Smooth muscle cell (in vitro differentiated cells): ENCODE data around the gene FCER1A. TPM values are rescaled to one million over a fixed set of nuclear protein-coding genes. Genes with fewer than 3 reads are reported as not detected.

Experiments
- DNase-seq: peaks from one replicate; lab custom pipeline; 2025; ENCODE audit not compliant: unreplicated experiment; lab: John Stamatoyannopoulos, UW
- H2AFZ ChIP-seq: fragments of 200-600 bp; sonication (generic); 2 replicates; pipeline ENCODE4 v1.6.0; 2016; ENCODE audit warnings: antibody characterized with exemption, low read depth, mild to moderate bottlenecking
- H3F3A ChIP-seq: fragments of 200-600 bp; sonication (generic); 2 replicates; pipeline ENCODE4 v1.6.0; 2017; ENCODE audit warnings: antibody characterized with exemption, low read depth
- H3K27ac ChIP-seq: fragments of 200-600 bp; sonication (generic); 2 replicates; pipeline ENCODE4 v1.5.1; 2016; ENCODE audit warnings: low read depth, mild to moderate bottlenecking
- H3K27me3 ChIP-seq: fragments of 200-600 bp; sonication (generic); 2 replicates; pipeline ENCODE4 v1.6.1; 2016; ENCODE audit warnings: low read depth, mild to moderate bottlenecking
- H3K36me3 ChIP-seq: fragments of 200-600 bp; sonication (generic); 2 replicates; pipeline ENCODE4 v1.5.1; 2016; ENCODE audit warnings: low read depth
- H3K4me1 ChIP-seq: fragments of 200-600 bp; sonication (generic); 2 replicates; pipeline ENCODE4 v1.5.1; 2016; ENCODE audit warnings: low read depth
- H3K4me2 ChIP-seq: fragments of 200-600 bp; sonication (generic); 2 replicates; pipeline ENCODE4 v1.6.0; 2016; ENCODE audit warnings: mild to moderate bottlenecking
- H3K4me3 ChIP-seq: fragments of 200-600 bp; sonication (generic); 2 replicates; pipeline ENCODE4 v1.5.1; 2016; ENCODE audit warnings: mild to moderate bottlenecking
- H3K79me2 ChIP-seq: fragments of 200-600 bp; sonication (generic); 2 replicates; pipeline ENCODE4 v1.6.0; 2016; ENCODE audit warnings: low read depth, mild to moderate bottlenecking
- H3K9ac ChIP-seq: fragments of 200-600 bp; sonication (generic); 2 replicates; pipeline ENCODE4 v1.6.0; 2016; ENCODE audit warnings: low read depth
- H3K9me3 ChIP-seq: fragments of 200-600 bp; sonication (generic); replicated peaks from 2 replicates; pipeline ENCODE4 v1.5.1; 2016; ENCODE audit warnings: low read depth
- H4K20me1 ChIP-seq: fragments of 200-600 bp; sonication (generic); 2 replicates; pipeline ENCODE4 v1.6.0; 2016; ENCODE audit warnings: low read depth
- WGBS: methylation state at CpG from one replicate; pipeline ENCODE4 v1.1.7; 2016; ENCODE audit warnings: low lambda C conversion rate; 5-methylcytosine and 5-hydroxymethylcytosine counted together
- polyA plus RNA-seq: library from polyadenylated mRNA; unstranded; fragments of >200 nt; fragmentation: Nextera tagmentation; extraction: Ambion mirVana; gene quantifications from 2 replicates; pipeline ENCODE4 v1.2.1, GENCODE V29; 2016
- total RNA-seq: library from RNA; depleted of rRNA; stranded (reverse); fragments of >200 nt; gene quantifications from 2 replicates; pipeline ENCODE4 v1.2.3, GENCODE V29; 2014
- TF ChIP-seq, protein P1 (sequence below): fragments of 200-600 bp; sonication (generic); IDR thresholded peaks from 2 replicates; pipeline ENCODE4 v1.5.1; 2017; ENCODE audit warnings: borderline replicate concordance, mild to moderate bottlenecking, antibody characterized with exemption; ENCODE audit not compliant: insufficient read depth, poor library complexity, severe bottlenecking

The FCER1A gene
- total and polyA plus RNA-seq, 2 experiments from 2014 or later, result not detected

DNA sequence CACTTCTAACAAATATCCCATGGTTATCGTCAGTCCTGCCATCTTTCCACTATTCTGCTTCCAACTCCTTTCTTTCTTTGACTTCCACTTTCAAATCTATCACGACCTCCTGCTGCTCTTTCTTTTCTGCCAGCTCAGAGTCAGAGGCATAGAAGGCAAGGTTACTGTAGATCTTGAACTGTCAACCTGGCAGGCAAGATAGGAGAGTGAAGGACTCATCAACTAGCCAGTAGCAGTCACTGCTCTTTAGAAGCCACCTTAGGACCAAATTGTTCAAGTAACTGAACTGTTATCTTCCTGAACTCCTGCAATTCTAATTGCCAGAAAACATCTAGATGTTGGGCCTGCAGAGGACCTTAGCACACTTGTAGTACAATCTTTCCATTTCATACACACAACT is 13.1 kb upstream of the FCER1A start:
- no peak overlapping the region for H3K9ac ChIP-seq
- TF ChIP-seq, protein P1, sequence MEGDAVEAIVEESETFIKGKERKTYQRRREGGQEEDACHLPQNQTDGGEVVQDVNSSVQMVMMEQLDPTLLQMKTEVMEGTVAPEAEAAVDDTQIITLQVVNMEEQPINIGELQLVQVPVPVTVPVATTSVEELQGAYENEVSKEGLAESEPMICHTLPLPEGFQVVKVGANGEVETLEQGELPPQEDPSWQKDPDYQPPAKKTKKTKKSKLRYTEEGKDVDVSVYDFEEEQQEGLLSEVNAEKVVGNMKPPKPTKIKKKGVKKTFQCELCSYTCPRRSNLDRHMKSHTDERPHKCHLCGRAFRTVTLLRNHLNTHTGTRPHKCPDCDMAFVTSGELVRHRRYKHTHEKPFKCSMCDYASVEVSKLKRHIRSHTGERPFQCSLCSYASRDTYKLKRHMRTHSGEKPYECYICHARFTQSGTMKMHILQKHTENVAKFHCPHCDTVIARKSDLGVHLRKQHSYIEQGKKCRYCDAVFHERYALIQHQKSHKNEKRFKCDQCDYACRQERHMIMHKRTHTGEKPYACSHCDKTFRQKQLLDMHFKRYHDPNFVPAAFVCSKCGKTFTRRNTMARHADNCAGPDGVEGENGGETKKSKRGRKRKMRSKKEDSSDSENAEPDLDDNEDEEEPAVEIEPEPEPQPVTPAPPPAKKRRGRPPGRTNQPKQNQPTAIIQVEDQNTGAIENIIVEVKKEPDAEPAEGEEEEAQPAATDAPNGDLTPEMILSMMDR, result no peak

DNA sequence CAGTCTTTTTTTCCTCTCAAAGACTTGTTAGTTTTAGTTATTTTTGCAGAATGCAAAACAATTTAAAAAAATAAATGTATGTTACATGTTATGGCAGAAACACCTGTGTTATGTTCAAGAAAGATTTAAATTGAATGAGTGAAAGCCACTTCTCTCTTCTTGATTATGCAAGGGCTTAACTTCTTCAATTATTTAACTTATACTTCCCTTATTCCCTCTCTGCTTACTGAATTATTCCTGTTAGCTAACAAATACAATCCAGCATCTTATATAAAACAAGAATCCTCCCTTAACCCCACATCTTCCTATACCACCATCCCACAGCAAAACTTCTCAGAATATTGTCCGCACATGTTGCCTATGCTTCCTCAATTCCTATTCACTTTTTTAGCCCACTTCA is 10.7 kb upstream of the FCER1A start:
- no peaks in the 10 kb centered on the region for H4K20me1 ChIP-seq
- WGBS, result 90% methylated on average over 1 of the region's 1 CpG
- H3K4me3 ChIP-seq, result no peak overlapping the region
- H3K36me3 ChIP-seq, result no peaks in the 10 kb centered on the region
- no peaks in the 10 kb centered on the region for H3F3A ChIP-seq
- DNase-seq, result no peak
- no peak overlapping the region for H3K27ac ChIP-seq
- no peaks in the 10 kb centered on the region for H3K79me2 ChIP-seq
- H3K4me2 ChIP-seq, result no peak overlapping the region
- TF ChIP-seq, protein P1, result no peak
- peaks cover 4% of the 10 kb centered on the region for H3K9me3 ChIP-seq
- H3K4me1 ChIP-seq, result no peaks in the 10 kb centered on the region
- no peak overlapping the region for H2AFZ ChIP-seq
- no peak overlapping the region for H3K9ac ChIP-seq
- H3K27me3 ChIP-seq, result no peaks in the 10 kb centered on the region

More for the DNA sequence above, 13.1 kb upstream of the FCER1A start:
- WGBS, result 41% methylated on average over 2 of the region's 2 CpGs
- H3K4me3 ChIP-seq, result no peak overlapping the region
- H3K27me3 ChIP-seq, result no peaks in the 10 kb centered on the region
- no peaks in the 10 kb centered on the region for H3K79me2 ChIP-seq
- peaks cover 4% of the 10 kb centered on the region for H3K9me3 ChIP-seq
- H3K36me3 ChIP-seq, result no peaks in the 10 kb centered on the region
- no peak for DNase-seq
- H2AFZ ChIP-seq, result no peak overlapping the region
- H3F3A ChIP-seq, result no peaks in the 10 kb centered on the region
- no peaks in the 10 kb centered on the region for H3K4me1 ChIP-seq
- H3K4me2 ChIP-seq, result no peak overlapping the region
- H3K27ac ChIP-seq, result no peak overlapping the region
- H4K20me1 ChIP-seq, result no peaks in the 10 kb centered on the region

DNA sequence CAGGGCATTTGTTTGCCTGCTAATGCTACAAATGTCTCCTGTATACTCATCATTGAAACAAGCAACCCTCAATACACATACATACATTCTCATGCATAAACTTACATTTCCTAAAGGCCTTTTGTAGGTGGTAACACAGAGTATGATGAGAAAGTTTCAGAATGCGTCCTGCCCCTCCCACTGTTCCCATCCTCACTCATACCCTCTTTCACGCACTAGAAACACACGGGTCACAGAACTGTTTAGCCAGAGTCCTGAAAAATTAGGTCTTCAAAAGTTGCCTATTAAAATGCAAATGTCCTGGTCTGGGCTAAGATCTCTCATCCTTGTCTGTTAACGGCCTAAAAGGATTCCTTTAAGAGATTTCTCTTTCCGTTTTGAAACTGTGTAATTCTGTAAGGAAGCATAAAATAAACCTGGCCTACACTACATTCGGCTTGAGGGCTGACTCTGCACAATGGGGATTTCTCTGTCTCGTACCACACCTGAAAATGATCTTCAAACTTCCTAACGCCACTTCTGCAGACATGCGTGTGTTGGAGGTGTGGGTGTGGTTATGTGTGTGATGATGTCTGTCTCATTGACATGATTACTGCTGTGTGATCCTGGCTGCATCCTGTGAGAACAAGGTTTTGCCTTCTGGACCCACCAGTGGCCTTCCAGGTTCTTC is 5.3 kb upstream of the FCER1A start:
- 70% methylated on average over 9 of the region's 9 CpGs for WGBS
- no peak overlapping the region for H3K9ac ChIP-seq
- H3K4me3 ChIP-seq, result no peak overlapping the region
- no peaks in the 10 kb centered on the region for H3K9me3 ChIP-seq
- H3F3A ChIP-seq, result no peaks in the 10 kb centered on the region
- H3K27me3 ChIP-seq, result no peaks in the 10 kb centered on the region
- no peaks in the 10 kb centered on the region for H3K79me2 ChIP-seq
- H3K4me2 ChIP-seq, result no peak overlapping the region
- DNase-seq, result no peak
- H3K27ac ChIP-seq, result no peak overlapping the region
- no peaks in the 10 kb centered on the region for H3K4me1 ChIP-seq
- H3K36me3 ChIP-seq, result no peaks in the 10 kb centered on the region
- TF ChIP-seq, protein P1, result no peak
- H2AFZ ChIP-seq, result no peak overlapping the region
- no peaks in the 10 kb centered on the region for H4K20me1 ChIP-seq

DNA sequence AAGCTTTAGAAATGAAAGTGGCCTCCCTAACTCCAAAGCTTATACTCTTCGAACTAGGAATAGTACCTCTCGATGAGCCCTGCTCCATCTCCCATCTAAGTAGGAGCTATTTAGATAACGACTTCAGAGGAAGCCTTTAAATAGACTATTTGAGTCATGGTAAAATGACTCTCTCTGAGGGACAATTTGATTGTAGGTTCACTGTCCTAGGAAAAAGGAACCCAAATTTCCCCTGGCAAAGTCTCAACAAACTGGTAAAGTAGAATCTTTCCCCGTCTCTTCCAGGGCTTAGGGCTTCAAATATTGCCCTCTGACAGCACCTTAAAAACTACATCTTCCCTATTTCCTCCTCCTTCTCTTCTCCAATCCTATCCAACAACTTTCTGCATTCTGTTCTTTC is 2.0 kb upstream of the FCER1A start:
- TF ChIP-seq, protein P1, result no peak
- WGBS, result 68% methylated on average over 4 of the region's 4 CpGs

More for the DNA sequence above, 2.0 kb upstream of the FCER1A start:
- no peak overlapping the region for H3K4me3 ChIP-seq
- no peaks in the 10 kb centered on the region for H3F3A ChIP-seq
- H3K27ac ChIP-seq, result no peak overlapping the region
- no peak overlapping the region for H2AFZ ChIP-seq
- no peaks in the 10 kb centered on the region for H3K27me3 ChIP-seq
- H3K9ac ChIP-seq, result no peak overlapping the region
- H4K20me1 ChIP-seq, result no peaks in the 10 kb centered on the region
- H3K4me1 ChIP-seq, result no peaks in the 10 kb centered on the region
- H3K4me2 ChIP-seq, result no peak overlapping the region
- no peaks in the 10 kb centered on the region for H3K36me3 ChIP-seq
- no peaks in the 10 kb centered on the region for H3K9me3 ChIP-seq
- DNase-seq, result no peak
- no peaks in the 10 kb centered on the region for H3K79me2 ChIP-seq
